Measurements from ENCODE around the gene BCAS1. TPM values are rescaled to one million over a fixed set of nuclear protein-coding genes. Genes with fewer than 3 reads are reported as not detected.

Gene BCAS1
- total and polyA plus RNA-seq, 10 of the 15 experiments (the other 5 are each of a cell fraction or from before 2014, with no cell fraction given): 0.21 to 1.4 (median 0.55) TPM

GRCh38 chr20:53967527-53967926, 102.9 kb downstream of the BCAS1 start:
- H3K4me1 ChIP-seq (ENCODE audit: control insufficient read depth, insufficient read depth, low read length): no peaks in the 10 kb centered on the region
- H3K4me2 ChIP-seq (ENCODE audit: control insufficient read depth, insufficient read depth): no peak overlapping the region
- no peak for FAIRE-seq
- CTCF ChIA-PET: interaction anchor here (2.3 kb wide), 1 partner anchor 95 kb away, joined by 7 read pairs; no protein-coding TSS in a partner anchor
- POLR2A ChIA-PET: no interaction called here
- H3K36me3 ChIP-seq (ENCODE audit: control insufficient read depth in 2 of 2, insufficient read depth in 2 of 2, low read length in 1 of 2): no peaks in the 10 kb centered on the region
- H3K9ac ChIP-seq (ENCODE audit: control insufficient read depth, insufficient read depth, low read length): no peak overlapping the region
- SMC1A ChIA-PET (ENCODE audit: uncharacterized antibody, unreplicated experiment): interaction anchor here (1.3 kb wide), 1 partner anchor 37 kb away, joined by 3 read pairs; no protein-coding TSS in a partner anchor
- no peaks in the 10 kb centered on the region for H3K9me3 ChIP-seq (replicated peaks; ENCODE audit: control insufficient read depth, insufficient read depth, low read length)
- RAD21 ChIA-PET (ENCODE audit: unreplicated experiment): no interaction called here
- in situ Hi-C loops (cut with MboI) (loop anchor here (25.0 kb wide), 1 partner anchor 670 kb away; no protein-coding TSS in a partner anchor), intact Hi-C loops (cut with micrococcal nuclease; ENCODE audit: unreplicated experiment) (no loop called here)
- H2AFZ ChIP-seq (ENCODE audit: control insufficient read depth, low read depth, low read length): no peak overlapping the region
- DNase-seq (ENCODE audit: low read depth, low spot score): no peak
- no peaks in the 10 kb centered on the region for H3K27me3 ChIP-seq (replicated peaks in 1 of 2; ENCODE audit: control insufficient read depth in 2 of 2, insufficient read depth in 2 of 2, low read length in 1 of 2)
- ATAC-seq: no peak
- H3K27ac ChIP-seq (ENCODE audit: control insufficient read depth, insufficient read depth): no peak overlapping the region
- no peak overlapping the region for H3K4me3 ChIP-seq
- H3K79me2 ChIP-seq (ENCODE audit: control insufficient read depth, insufficient read depth, low read length): no peaks in the 10 kb centered on the region
- no TSS peak for BruUV-seq (replicated peaks)
- no peaks in the 10 kb centered on the region for H4K20me1 ChIP-seq (ENCODE audit: control insufficient read depth, insufficient read depth)
- WGBS (ENCODE audit: insufficient coverage, insufficient replicate concordance, low lambda C conversion rate, missing lambda C conversion rate): 88% methylated on average over 5 of the region's 5 CpGs
- no peak for TF ChIP-seq ZZZ3 (IDR thresholded peaks at IDR 0.05; ENCODE audit: control insufficient read depth, insufficient read length, low read depth)
- TF ChIP-seq, protein P1, sequence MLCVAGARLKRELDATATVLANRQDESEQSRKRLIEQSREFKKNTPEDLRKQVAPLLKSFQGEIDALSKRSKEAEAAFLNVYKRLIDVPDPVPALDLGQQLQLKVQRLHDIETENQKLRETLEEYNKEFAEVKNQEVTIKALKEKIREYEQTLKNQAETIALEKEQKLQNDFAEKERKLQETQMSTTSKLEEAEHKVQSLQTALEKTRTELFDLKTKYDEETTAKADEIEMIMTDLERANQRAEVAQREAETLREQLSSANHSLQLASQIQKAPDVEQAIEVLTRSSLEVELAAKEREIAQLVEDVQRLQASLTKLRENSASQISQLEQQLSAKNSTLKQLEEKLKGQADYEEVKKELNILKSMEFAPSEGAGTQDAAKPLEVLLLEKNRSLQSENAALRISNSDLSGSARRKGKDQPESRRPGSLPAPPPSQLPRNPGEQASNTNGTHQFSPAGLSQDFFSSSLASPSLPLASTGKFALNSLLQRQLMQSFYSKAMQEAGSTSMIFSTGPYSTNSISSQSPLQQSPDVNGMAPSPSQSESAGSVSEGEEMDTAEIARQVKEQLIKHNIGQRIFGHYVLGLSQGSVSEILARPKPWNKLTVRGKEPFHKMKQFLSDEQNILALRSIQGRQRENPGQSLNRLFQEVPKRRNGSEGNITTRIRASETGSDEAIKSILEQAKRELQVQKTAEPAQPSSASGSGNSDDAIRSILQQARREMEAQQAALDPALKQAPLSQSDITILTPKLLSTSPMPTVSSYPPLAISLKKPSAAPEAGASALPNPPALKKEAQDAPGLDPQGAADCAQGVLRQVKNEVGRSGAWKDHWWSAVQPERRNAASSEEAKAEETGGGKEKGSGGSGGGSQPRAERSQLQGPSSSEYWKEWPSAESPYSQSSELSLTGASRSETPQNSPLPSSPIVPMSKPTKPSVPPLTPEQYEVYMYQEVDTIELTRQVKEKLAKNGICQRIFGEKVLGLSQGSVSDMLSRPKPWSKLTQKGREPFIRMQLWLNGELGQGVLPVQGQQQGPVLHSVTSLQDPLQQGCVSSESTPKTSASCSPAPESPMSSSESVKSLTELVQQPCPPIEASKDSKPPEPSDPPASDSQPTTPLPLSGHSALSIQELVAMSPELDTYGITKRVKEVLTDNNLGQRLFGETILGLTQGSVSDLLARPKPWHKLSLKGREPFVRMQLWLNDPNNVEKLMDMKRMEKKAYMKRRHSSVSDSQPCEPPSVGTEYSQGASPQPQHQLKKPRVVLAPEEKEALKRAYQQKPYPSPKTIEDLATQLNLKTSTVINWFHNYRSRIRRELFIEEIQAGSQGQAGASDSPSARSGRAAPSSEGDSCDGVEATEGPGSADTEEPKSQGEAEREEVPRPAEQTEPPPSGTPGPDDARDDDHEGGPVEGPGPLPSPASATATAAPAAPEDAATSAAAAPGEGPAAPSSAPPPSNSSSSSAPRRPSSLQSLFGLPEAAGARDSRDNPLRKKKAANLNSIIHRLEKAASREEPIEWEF (IDR thresholded peaks at IDR 0.05; ENCODE audit: insufficient replicate concordance, low read depth, low read length): no peak
- no peak for TF ChIP-seq PAX8 (IDR thresholded peaks at IDR 0.05)
- TF ChIP-seq, protein P2, sequence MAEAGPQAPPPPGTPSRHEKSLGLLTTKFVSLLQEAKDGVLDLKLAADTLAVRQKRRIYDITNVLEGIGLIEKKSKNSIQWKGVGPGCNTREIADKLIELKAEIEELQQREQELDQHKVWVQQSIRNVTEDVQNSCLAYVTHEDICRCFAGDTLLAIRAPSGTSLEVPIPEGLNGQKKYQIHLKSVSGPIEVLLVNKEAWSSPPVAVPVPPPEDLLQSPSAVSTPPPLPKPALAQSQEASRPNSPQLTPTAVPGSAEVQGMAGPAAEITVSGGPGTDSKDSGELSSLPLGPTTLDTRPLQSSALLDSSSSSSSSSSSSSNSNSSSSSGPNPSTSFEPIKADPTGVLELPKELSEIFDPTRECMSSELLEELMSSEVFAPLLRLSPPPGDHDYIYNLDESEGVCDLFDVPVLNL (IDR thresholded peaks at IDR 0.05; ENCODE audit: low read depth, low read length): no peak
- TF ChIP-seq, protein P3, sequence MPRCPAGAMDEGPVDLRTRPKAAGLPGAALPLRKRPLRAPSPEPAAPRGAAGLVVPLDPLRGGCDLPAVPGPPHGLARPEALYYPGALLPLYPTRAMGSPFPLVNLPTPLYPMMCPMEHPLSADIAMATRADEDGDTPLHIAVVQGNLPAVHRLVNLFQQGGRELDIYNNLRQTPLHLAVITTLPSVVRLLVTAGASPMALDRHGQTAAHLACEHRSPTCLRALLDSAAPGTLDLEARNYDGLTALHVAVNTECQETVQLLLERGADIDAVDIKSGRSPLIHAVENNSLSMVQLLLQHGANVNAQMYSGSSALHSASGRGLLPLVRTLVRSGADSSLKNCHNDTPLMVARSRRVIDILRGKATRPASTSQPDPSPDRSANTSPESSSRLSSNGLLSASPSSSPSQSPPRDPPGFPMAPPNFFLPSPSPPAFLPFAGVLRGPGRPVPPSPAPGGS (IDR thresholded peaks at IDR 0.05; ENCODE audit: borderline replicate concordance, insufficient read depth, low read depth, low read length, poor library complexity, severe bottlenecking): no peak
- no peak for TF ChIP-seq IKZF2 (IDR thresholded peaks at IDR 0.05)
- TF ChIP-seq TCF3 (IDR thresholded peaks at IDR 0.05; ENCODE audit: borderline replicate concordance, insufficient read depth, low read depth, low read length): no peak
- no peak for TF ChIP-seq POLR2A (IDR thresholded peaks at IDR 0.05; ENCODE audit: low read depth, low read length)
- TF ChIP-seq NFXL1 (IDR thresholded peaks at IDR 0.05; ENCODE audit: borderline replicate concordance): peak; percentile 33; the same call in 1 of the 2 replicates
- no peak for TF ChIP-seq MTA2 (IDR thresholded peaks at IDR 0.05; ENCODE audit: low read depth)
- TF ChIP-seq, protein P4, sequence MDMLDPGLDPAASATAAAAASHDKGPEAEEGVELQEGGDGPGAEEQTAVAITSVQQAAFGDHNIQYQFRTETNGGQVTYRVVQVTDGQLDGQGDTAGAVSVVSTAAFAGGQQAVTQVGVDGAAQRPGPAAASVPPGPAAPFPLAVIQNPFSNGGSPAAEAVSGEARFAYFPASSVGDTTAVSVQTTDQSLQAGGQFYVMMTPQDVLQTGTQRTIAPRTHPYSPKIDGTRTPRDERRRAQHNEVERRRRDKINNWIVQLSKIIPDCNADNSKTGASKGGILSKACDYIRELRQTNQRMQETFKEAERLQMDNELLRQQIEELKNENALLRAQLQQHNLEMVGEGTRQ (IDR thresholded peaks at IDR 0.05; ENCODE audit: borderline replicate concordance, low read depth, low read length): no peak
- TF ChIP-seq, protein P5, sequence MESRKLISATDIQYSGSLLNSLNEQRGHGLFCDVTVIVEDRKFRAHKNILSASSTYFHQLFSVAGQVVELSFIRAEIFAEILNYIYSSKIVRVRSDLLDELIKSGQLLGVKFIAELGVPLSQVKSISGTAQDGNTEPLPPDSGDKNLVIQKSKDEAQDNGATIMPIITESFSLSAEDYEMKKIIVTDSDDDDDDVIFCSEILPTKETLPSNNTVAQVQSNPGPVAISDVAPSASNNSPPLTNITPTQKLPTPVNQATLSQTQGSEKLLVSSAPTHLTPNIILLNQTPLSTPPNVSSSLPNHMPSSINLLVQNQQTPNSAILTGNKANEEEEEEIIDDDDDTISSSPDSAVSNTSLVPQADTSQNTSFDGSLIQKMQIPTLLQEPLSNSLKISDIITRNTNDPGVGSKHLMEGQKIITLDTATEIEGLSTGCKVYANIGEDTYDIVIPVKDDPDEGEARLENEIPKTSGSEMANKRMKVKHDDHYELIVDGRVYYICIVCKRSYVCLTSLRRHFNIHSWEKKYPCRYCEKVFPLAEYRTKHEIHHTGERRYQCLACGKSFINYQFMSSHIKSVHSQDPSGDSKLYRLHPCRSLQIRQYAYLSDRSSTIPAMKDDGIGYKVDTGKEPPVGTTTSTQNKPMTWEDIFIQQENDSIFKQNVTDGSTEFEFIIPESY (IDR thresholded peaks at IDR 0.05): no peak
- TF ChIP-seq NR2C1 (IDR thresholded peaks at IDR 0.05): no peak
